CD4-positive, alpha-beta T cell treated with Interleukin-17A for 4 hours (primary cell): ENCODE data around the gene RNASE3.
A peak's percentile ranks its signal among the peaks of the same experiment; 100 is the strongest.
"Not testable (repeated sequence)": the region's sequence is repeated elsewhere in the genome, so short reads cannot be mapped to it uniquely, and the experiment has no call there.

Experiments
- DNase-seq: peaks from one replicate; pipeline ENCODE4 v3.0.0-alpha.2; 2020; ENCODE audit warnings: mixed read lengths

The RNASE3 gene

DNA sequence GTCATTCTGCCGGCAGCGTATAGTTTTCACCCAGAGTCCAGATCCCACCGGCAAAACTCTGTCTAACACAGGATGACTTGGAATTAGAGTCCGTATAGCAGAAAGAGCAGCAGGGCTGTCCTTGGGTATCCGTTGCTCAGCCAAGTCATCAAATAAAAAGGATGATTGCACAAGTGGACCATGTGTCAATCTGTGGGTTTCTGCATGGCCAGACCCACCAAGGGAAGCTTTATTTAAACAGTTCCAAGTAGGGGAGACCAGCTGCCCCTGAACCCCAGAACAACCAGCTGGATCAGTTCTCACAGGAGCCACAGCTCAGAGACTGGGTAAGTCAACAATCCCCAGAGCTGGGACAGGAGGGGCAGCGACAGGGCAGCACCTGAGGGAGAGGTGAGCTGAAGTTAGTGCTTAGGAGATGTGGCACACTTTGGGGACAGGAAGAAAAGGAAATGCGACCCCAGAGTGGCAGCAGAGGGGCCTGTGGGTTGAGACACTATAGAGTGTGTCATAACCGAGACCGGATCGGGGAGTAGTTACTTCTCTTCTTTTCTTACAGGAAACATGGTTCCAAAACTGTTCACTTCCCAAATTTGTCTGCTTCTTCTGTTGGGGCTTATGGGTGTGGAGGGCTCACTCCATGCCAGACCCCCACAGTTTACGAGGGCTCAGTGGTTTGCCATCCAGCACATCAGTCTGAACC is at the start of gene RNASE3:
Gene RNASE3, plus strand, starts transcription at position 260 of the 700 bp plus-strand sequence. Its CDS starts 302 bp downstream, at position 562.
- not testable (repeated sequence) for DNase-seq

DNA sequence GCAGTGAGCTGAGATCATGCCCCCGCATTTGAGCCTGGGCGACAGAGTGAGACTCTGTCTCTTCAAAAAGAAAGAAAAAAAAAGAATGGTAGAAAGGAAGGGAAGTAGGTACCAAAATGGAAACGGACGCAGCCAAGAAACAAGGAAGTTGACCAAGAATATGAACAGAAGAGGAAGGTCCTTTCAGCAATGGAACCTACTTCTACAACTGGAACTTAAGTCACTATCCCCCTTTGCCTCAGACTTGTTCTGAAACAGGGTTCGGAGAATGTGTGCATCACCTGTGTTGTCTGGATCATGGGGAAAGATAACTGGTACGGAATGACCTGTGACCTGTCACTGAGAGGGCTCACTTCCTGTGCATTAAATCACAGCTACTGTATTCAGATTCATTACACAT is 44.6 kb upstream of the RNASE3 start:
- no peak for DNase-seq

DNA sequence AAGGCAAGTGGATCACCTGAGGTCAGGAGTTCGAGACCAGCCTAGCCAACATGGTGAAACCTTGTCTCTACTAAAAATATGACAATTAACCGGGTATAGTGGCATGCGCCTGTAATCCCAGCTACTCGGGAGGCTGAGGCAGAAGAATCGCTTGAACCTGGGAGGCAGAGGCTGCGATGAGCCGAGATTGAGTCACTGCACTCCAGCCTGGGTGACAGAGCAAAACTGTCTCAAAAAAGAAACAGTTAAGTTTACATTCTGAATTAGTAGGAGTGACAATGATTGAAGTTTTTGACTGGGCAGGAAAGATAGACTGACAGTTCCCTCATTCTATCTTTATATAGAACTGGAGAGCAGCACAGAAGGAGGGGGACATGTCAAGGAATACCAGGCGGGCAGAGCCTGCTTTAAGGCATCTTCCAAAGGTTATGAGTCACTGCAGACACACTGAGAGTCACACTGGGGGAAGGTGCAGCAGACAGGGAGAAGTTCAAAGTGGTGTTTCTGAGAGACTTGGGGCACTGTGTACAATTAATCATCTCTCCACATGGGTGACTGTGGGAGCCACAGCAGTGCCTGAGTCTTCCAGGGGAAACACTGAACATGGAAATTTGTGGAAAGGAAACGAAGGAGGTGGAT is 42.8 kb upstream of the RNASE3 start:
- no peak for DNase-seq

DNA sequence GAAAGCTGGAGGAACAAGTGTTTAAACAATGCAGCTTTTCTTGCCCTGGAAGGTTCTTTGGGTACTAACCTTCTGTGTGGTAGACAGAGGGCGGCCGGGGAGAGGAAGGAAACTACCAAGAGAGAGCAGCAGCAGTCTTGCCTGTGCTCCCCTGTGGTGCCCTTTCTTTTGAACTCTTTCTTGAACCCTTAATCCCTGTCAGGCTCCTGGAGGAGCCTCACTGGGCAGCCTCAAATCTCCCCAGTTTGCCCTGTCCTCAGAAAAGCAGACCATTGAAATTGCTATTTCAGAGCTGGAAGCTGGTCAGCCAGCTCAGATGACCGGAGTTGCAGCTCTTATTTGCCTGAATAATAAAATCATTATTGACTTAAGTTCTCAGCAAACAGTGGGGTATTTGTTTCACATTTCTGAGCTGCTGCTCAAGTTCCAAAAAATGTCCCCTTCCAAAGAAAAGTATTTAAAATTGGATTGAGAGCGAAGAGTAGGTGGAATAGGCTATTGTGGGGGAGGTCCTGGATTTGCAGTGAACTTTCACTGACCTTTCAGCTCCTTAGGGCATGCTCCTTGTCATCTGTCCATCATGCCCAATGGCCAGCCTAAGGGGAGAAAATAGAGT is 42.1 kb upstream of the RNASE3 start:
- no peak for DNase-seq

DNA sequence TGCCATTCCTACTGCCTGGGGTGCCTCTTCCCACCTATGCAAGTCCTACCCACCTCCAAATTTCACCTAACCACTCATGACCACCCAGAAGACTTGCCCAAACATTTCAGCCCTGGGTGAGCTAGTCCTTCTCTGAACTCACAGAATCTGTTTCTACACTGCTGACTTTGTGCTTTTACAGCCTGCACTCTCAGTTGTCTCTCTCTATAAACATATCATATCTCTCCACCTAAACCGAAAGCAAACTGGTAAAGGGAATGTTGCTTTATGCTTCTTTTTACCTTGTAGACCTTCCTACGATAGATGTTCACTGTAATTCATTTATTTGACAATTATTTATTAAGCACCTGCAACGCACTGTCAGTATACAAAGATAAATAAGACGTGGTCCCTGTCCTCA is 38.1 kb upstream of the RNASE3 start:
- no peak for DNase-seq

DNA sequence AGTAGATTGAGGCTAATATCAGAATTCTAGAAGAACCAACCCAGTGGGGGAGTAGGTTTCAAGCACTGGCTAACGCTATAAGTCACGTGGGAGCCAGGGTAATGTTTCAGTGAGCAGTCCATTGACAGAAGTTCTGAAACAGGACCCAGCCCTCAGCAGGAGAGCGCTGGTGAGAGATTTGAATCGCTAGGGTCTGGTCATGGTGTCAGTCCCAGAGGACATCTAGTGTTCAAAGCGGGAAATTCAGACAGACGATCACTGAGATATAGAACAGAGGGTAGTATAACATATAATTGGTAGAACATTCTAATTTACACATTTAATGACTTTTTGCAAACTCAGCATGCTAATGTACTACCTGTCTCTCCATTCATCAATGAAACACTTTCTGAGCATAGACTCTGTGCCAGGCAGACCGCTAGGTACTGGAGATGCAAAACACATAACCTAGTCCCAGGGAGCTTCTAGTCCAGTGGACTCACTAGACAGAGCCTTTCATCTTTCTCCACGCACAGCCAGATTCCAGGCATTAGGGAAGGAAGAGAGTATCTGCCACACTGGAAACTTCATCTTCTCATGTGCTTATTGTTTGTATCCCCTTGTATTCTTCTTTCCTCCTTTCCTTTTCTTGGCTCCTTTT is 35.4 kb upstream of the RNASE3 start:
- peak; percentile 43 for DNase-seq

DNA sequence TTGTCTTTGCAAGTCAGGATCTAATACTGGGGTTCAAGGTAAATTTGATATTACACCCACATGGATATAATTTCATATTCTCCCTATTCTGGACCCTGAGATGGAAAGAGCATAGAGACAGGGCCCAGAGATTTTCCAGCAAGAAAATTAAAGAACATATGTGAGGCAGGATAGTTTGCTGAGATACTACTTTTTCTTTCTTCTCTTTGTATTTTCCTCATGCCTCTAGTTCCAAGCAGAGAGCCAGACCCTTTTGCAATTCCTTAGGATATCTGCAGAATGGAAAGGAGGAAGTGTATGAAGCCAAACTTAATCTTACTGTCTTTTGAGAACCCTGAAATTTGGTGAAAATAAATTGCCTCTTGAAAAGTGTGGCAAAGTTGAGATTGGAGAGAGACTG is 34.0 kb upstream of the RNASE3 start:
- no peak for DNase-seq

DNA sequence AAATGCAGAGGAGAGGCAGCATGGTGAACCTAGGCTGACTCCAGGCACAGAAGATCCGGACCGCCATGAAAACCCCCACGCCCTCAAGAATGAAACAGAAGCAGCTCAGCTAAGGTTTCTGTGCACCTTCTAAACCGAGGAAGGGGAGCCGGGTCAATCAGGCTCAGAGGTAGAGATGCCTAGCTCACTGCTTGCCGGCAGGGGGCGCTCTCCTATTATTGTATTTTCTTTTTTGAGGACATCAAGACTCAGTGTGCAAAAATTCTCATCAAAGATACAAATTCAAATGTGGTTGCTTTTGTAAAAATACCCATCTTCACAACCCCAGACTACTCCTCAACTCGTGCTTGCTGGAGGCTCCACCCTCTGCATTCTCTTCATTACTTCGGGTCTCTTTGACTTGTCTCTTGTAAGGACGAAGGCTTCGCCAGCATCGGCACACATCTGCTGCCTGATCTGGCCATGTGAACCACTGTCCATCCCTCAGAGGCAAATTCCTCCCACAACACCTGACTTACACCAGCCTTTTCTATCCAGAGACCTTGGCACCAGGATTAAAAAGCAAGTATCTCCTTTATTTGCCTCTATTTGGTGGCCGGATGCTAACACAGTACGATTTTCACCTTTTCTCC is 33.4 kb upstream of the RNASE3 start:
- peak; percentile 83 for DNase-seq

DNA sequence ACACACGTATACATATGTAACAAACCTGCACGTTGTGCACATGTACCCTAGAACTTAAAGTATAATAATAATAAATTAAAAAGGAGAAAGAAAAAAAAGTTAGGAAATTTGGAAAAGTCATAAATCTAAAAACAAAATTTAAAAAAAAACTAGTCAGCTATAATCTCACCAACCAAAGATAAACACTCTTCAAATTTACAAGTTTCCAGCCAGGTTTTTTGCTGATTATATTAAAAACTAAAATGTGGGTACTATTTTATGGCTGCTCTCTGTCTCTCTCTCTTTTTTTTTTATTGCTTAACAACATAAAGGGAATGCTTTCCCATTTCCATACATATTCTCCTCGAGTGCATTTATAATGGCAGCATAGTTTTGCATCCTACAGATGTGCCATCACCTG is 25.0 kb upstream of the RNASE3 start:
- no peak for DNase-seq

DNA sequence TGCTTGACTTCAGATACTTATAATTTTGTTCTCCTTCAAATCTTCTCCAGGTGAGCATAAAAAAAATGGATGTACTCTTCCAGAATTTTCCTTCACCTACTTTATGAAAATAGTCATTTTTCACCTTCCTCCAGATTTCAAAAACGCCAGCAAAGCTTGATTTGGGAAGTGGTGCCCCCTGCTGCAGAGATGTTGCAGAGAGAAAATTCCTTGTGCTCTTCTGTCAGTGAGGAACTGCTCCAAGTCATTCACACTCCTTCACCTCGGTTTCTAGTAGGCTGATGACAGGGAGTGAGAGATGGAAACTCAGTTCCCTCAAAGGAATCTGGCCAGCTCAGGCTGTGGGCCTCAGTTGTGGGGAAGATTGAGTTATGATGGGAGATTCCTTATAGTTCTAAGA is 24.2 kb upstream of the RNASE3 start:
- DNase-seq = peak; percentile 16

DNA sequence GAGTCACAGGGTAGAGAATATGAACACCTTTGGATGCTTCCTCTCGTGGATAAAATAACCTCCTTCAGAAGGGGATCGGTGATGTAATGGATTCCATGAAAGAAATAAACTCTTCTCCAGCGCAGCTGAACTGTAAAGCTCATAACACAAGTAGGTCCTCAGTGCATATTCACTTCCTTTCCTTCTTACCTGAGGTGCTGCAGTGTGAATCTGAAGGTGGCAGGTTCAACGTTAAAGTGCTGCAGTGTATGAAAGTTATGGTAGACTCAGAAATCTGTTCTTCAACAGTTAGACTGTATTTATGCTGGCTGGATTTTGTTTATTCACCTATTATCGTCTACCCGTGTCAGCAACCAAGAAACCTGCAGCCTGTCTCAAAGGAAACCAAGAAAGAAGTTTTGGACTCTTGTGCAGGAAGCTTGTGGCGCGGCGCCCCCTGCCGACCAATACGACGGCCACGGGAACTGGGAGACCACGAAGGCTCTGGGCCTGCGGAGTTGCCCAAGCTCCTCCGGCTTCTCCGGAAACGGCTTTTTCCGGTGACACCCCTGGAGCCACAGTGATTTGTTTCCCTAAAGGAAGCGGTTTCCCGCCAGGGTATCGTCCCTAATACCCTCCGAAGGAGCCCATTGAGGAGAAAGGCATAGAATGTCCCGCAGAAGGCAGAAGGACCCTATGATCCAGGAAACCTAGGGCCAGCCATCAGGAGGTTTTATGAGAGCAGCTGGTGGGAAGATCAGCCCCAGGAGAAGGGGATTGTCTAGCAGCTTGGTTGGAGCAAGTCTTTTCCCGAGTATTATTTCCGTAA is 17.6 kb upstream of the RNASE3 start:
- peak; percentile 83 for DNase-seq

DNA sequence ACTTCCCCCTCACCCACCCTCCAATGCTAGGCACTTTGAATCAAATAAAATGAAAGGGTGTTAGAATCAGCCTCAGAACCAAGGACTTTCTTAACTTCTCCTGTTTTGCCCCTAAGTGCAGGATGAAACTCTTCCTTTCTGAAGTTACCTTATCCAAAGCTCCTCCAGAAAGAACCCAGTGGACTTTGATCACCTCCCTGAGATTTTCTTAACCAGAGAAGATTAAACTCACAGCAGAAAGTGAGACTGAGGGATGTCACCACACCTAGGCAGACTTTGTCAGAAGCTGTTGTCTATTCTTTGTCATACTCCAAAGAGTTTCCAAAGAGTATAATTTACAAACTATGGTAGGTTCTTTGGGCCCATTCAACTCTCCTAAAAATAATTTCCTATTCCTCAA is 14.2 kb upstream of the RNASE3 start:
- DNase-seq = no peak

DNA sequence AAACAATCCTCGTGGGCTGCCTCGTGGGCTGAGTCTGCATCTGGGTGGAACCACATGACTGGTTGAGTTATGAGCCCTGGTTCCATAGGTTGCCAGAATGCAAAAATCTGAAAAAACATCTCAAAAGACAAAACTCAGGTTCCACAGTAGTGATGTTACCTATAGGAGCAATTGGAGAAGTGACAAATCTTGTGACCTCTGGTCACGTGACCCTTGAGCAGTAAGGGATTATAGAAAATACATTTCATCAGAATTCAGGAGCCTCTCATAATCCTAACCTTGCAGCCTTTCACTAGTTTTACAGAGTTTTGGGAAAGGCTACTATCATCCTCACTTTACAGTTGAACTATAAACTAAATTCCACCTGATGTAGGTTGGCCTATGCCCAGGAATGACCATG is 12.5 kb upstream of the RNASE3 start:
- DNase-seq = no peak

DNA sequence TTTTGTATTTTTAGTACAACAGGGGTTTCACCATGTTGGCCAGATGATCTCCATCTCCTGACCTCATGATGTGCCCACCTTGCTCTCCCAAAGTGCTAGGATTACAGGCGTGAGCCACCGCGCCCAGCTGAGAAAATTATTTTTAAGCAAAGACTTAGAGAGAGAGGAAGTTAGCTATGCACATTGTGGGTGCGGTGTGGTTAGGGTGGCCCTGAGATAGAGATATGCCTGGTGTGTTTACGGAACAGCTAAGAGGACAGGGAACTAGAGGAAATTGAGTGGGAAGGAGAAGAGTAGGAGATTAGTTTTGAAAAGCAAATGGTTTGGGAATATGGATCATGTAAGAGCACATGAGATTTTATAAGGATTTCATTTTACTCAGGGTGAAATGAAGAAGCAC is 10.0 kb upstream of the RNASE3 start:
- not testable (repeated sequence) for DNase-seq

DNA sequence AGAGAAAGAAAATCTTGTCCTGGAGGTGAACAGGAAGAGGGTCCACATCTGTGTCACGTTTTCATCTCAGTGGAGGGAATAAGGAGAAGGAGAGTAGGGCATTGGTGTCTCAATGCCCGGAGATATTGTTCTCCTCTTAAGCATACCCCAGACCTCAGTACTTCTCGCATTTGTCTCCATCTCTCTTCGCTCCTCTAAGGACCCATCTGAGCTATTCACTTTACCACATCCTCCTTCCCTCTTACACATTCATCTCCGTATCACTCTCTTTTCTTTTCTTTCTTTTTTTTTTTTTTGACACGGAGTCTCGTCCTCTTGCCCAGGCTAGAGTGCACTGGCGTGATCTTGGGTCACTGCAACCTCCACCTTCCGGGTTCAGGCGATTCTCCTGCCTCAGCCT is 8.4 kb upstream of the RNASE3 start:
- DNase-seq = not testable (repeated sequence)

DNA sequence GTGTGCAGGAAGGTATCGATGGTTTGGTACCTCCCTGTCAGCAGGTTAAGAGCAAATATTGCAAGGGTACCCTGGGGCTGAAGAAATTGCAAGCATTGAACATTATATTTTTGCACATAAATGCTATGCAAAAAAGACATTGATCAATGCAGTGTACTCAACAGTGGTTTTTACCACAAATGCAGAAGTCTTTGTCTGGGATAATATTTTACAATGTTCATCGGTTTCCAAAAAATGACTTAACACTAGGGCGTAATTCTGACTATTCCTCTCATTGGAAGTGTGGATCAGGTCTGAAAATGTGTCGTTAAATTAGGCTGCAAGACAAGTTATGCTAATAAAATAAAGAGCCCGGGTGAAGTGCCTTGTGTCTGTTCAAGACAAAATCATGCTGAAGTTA is 2.8 kb upstream of the RNASE3 start:
- not testable (repeated sequence) for DNase-seq

DNA sequence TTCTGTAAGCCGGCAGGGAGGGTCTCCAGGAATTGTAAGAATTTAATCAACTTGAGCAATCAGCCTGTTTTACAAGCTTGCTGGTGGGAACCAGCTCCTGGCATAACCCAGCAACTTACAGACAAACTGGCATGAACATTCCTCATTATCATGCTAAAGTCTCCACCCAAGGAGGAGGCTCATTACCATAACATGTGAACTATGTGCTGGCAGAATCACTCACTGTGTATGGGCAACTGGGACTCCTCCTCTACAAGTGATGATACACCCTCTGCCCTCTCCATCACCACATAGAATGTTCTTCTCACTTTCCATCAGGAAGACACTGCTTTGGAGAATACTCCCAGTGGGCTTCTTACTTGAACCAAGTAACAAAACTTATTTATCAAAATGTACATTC is 4.1 kb downstream of the RNASE3 start:
- not testable (repeated sequence) for DNase-seq

DNA sequence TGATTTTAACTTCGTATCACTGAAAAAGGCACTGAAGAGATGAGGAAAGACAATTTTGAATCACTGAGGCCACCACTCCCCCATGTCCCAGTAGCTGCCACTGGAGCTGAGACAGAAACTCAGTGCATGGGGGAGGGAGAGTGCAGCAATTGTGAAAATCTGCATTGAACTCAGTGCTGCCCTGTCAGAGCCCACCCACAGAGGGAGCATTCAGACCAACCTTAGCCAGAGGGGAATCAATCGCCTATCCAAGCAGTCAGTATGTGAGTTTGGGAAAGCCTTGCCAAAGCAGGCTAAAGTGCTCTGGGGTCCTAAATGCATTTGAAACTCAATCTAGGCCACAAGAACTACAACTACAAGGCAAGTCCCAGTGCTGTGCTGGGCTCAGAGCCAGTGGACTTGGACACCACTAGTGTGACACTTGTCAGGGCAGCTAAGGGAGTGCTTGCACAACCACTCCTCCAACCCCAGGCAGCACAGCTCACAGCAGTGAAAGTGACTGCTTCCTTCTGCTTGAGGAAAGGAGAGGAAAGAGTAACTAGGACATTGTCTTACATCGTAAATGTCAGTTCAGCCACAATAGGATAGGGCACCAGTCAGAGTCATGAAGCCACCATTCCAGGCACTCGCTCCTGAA is 13.3 kb downstream of the RNASE3 start:
- no peak for DNase-seq

DNA sequence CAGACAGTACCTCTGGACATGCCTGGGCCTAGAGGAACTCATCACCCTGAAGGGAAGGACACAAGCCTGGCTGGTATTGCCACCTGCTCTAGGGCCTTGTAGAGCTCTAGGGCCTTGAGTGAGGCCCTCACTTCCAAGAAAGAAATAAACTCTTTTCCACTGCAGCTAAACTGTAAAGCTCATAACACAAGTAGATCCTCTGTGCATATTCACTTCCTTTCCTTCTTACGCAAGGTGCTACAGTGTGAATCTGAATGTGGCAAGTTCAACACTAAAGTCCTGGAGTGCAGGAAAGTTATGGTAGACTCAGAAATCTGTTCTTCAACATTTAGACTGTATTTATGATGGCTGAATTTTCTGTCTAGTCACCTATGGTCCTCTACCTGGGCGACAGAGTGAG is 14.5 kb downstream of the RNASE3 start:
- no peak for DNase-seq

DNA sequence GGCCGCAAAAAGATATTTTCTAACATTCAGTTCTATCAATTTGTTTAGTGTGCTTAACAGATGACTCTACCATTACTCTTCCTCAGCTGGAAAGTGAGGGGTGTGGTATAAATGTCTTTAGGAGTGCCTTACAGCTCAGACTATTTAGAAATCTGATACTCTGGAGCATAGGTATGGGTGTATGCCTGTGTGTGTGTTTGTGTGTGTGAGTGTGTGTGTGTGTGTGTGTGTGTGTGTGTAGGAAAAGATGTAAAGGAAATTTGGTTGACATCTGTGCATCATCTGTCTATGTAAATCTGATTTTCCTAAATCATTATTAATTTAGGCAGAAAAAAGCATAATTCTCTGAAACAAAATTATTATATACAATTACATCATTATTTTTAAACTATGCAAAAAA is 16.0 kb downstream of the RNASE3 start:
- DNase-seq = no peak

DNA sequence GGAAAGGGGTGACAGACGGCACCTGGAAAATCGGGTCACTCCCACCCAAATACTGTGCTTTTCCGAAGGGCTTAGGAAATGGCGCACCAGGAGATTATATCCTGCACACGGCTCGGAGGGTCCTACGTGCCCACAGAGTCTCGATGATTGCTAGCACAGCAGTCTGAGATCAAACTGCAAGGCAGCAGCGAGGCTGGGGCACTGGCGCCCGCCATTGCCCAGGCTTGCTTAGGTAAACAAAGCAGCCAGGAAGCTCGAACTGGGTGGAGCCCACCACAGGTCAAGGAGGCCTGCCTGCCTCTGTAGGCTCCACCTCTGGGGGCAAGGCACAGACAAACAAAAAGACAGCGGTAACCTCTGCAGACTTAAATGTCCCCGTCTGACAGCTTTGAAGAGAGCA is 19.6 kb downstream of the RNASE3 start:
- DNase-seq = not testable (repeated sequence)
